ENCODE measurements around the gene MAML1. TPM values are rescaled to one million over a fixed set of nuclear protein-coding genes. Genes with fewer than 3 reads are reported as not detected.

MAML1 gene
- total RNA-seq, 2 donors from 2014 or later: 28.4 to 33.2 TPM

GRCh38 chr5:179766726-179767455 is 34.3 kb downstream of the MAML1 start:
- ATAC-seq: no peak
- no peaks in the 10 kb centered on the region for H3K9me3 ChIP-seq (ENCODE audit: control insufficient read depth, low read length, poor library complexity, severe bottlenecking)
- DNase-seq: no peak
- peaks cover 17% of the 10 kb centered on the region for H3K4me1 Mint-ChIP-seq
- no peaks in the 10 kb centered on the region for H3K27me3 Mint-ChIP-seq
- no peak overlapping the region for H3K4me3 Mint-ChIP-seq
- no peaks in the 10 kb centered on the region for H3K36me3 Mint-ChIP-seq (ENCODE audit: low read depth)
- no peak overlapping the region for H3K27ac Mint-ChIP-seq

GRCh38 chr5:179767496-179768100 is 35.0 kb downstream of the MAML1 start:
- H3K9me3 ChIP-seq (ENCODE audit: control insufficient read depth, low read length, poor library complexity, severe bottlenecking): no peaks in the 10 kb centered on the region
- H3K27me3 Mint-ChIP-seq: no peaks in the 10 kb centered on the region
- DNase-seq: no peak
- peak overlapping the region; percentile 16 for H3K27ac Mint-ChIP-seq
- ATAC-seq: no peak
- H3K36me3 Mint-ChIP-seq (ENCODE audit: low read depth): no peaks in the 10 kb centered on the region
- peaks cover 10% of the 10 kb centered on the region for H3K4me1 Mint-ChIP-seq
- no peak overlapping the region for H3K4me3 Mint-ChIP-seq

- peaks cover 5% of the 10 kb centered on the region for H3K4me1 Mint-ChIP-seq
- H3K4me3 Mint-ChIP-seq: no peak overlapping the region
- no peaks in the 10 kb centered on the region for H3K9me3 ChIP-seq (ENCODE audit: control insufficient read depth, low read length, poor library complexity, severe bottlenecking)
- no peaks in the 10 kb centered on the region for H3K36me3 Mint-ChIP-seq (ENCODE audit: low read depth)
- ATAC-seq: no peak
- no peak for DNase-seq
- H3K27ac Mint-ChIP-seq: peak overlapping the region; percentile 16
- no peaks in the 10 kb centered on the region for H3K27me3 Mint-ChIP-seq
Measured at GRCh38 chr5:179768326-179769085, 35.9 kb downstream of the MAML1 start.

GRCh38 chr5:179769271-179769670 is 36.6 kb downstream of the MAML1 start:
- DNase-seq (no peak), ATAC-seq (no peak)
- Mint-ChIP-seq H3K4me1 (no peaks in the 10 kb centered on the region), H3K4me3 (no peak overlapping the region), H3K36me3 (ENCODE audit: low read depth) (no peaks in the 10 kb centered on the region), H3K27me3 (no peaks in the 10 kb centered on the region), H3K27ac (no peak overlapping the region)
- no peaks in the 10 kb centered on the region for H3K9me3 ChIP-seq (ENCODE audit: control insufficient read depth, low read length, poor library complexity, severe bottlenecking)

- H3K36me3 Mint-ChIP-seq (ENCODE audit: low read depth): no peaks in the 10 kb centered on the region
- no peaks in the 10 kb centered on the region for H3K9me3 ChIP-seq (ENCODE audit: control insufficient read depth, low read length, poor library complexity, severe bottlenecking)
- H3K4me3 Mint-ChIP-seq: no peak overlapping the region
- DNase-seq: no peak
- peaks cover 2% of the 10 kb centered on the region for H3K4me1 Mint-ChIP-seq
- H3K27ac Mint-ChIP-seq: no peak overlapping the region
- no peaks in the 10 kb centered on the region for H3K27me3 Mint-ChIP-seq
- ATAC-seq: no peak
Measured at GRCh38 chr5:179769796-179770195, 37.2 kb downstream of the MAML1 start.

GRCh38 chr5:179771311-179771895 is 38.8 kb downstream of the MAML1 start:
- no peak for ATAC-seq

GRCh38 chr5:179772351-179772750 is 39.7 kb downstream of the MAML1 start:
- Mint-ChIP-seq H3K36me3 (ENCODE audit: low read depth) (no peaks in the 10 kb centered on the region), H3K4me1 (peaks cover 2% of the 10 kb centered on the region), H3K27ac (peak overlapping the region; percentile 51), H3K27me3 (no peaks in the 10 kb centered on the region), H3K4me3 (no peak overlapping the region)
- no peak for DNase-seq
- no peaks in the 10 kb centered on the region for H3K9me3 ChIP-seq (ENCODE audit: control insufficient read depth, low read length, poor library complexity, severe bottlenecking)
- no peak for ATAC-seq

More at GRCh38 chr5:179771311-179771895, 38.8 kb downstream of the MAML1 start:
- peak overlapping the region; percentile 51 for H3K27ac Mint-ChIP-seq
- no peaks in the 10 kb centered on the region for H3K27me3 Mint-ChIP-seq
- no peak for DNase-seq
- H3K36me3 Mint-ChIP-seq (ENCODE audit: low read depth): no peaks in the 10 kb centered on the region
- no peak overlapping the region for H3K4me3 Mint-ChIP-seq
- no peaks in the 10 kb centered on the region for H3K9me3 ChIP-seq (ENCODE audit: control insufficient read depth, low read length, poor library complexity, severe bottlenecking)
- H3K4me1 Mint-ChIP-seq: peaks cover 2% of the 10 kb centered on the region

- Mint-ChIP-seq H3K36me3 (ENCODE audit: low read depth) (no peaks in the 10 kb centered on the region), H3K27me3 (no peaks in the 10 kb centered on the region), H3K27ac (peak overlapping the region; percentile 87), H3K4me1 (peaks cover 2% of the 10 kb centered on the region), H3K4me3 (peak overlapping the region; percentile 7)
- no peaks in the 10 kb centered on the region for H3K9me3 ChIP-seq (ENCODE audit: control insufficient read depth, low read length, poor library complexity, severe bottlenecking)
- no peak for DNase-seq
- no peak for ATAC-seq
Measured at GRCh38 chr5:179773686-179774040, 41.0 kb downstream of the MAML1 start.

GRCh38 chr5:179774442-179774841 is 41.8 kb downstream of the MAML1 start:
- no peaks in the 10 kb centered on the region for H3K9me3 ChIP-seq (ENCODE audit: control insufficient read depth, low read length, poor library complexity, severe bottlenecking)
- DNase-seq: no peak
- Mint-ChIP-seq H3K4me3 (no peak overlapping the region), H3K36me3 (ENCODE audit: low read depth) (no peaks in the 10 kb centered on the region), H3K27ac (no peak overlapping the region), H3K4me1 (peaks cover 2% of the 10 kb centered on the region), H3K27me3 (no peaks in the 10 kb centered on the region)
- no peak for ATAC-seq

- DNase-seq (no peak), ATAC-seq (no peak)
- H3K9me3 ChIP-seq (ENCODE audit: control insufficient read depth, low read length, poor library complexity, severe bottlenecking): no peaks in the 10 kb centered on the region
- peaks cover 2% of the 10 kb centered on the region for H3K36me3 Mint-ChIP-seq (ENCODE audit: low read depth)
- H3K27ac Mint-ChIP-seq: no peak overlapping the region
- no peak overlapping the region for H3K4me3 Mint-ChIP-seq
- H3K27me3 Mint-ChIP-seq: no peaks in the 10 kb centered on the region
- peaks cover 2% of the 10 kb centered on the region for H3K4me1 Mint-ChIP-seq
Measured at GRCh38 chr5:179776411-179776938, 43.9 kb downstream of the MAML1 start.

- Mint-ChIP-seq H3K27me3 (no peaks in the 10 kb centered on the region), H3K36me3 (ENCODE audit: low read depth) (peaks cover 2% of the 10 kb centered on the region), H3K4me3 (no peak overlapping the region), H3K4me1 (peaks cover 2% of the 10 kb centered on the region), H3K27ac (no peak overlapping the region)
- H3K9me3 ChIP-seq (ENCODE audit: control insufficient read depth, low read length, poor library complexity, severe bottlenecking): no peaks in the 10 kb centered on the region
- no peak for ATAC-seq
- DNase-seq: no peak
Measured at GRCh38 chr5:179777456-179777855, 44.8 kb downstream of the MAML1 start.

- H3K36me3 Mint-ChIP-seq (ENCODE audit: low read depth): peaks cover 2% of the 10 kb centered on the region
- DNase-seq (no peak), ATAC-seq (no peak)
- H3K4me3 Mint-ChIP-seq: no peak overlapping the region
- H3K27me3 Mint-ChIP-seq: no peaks in the 10 kb centered on the region
- H3K9me3 ChIP-seq (ENCODE audit: control insufficient read depth, low read length, poor library complexity, severe bottlenecking): no peaks in the 10 kb centered on the region
- H3K4me1 Mint-ChIP-seq: peaks cover 2% of the 10 kb centered on the region
- no peak overlapping the region for H3K27ac Mint-ChIP-seq
Measured at GRCh38 chr5:179777909-179778308, 45.3 kb downstream of the MAML1 start.

- no peak overlapping the region for H3K27ac Mint-ChIP-seq
- DNase-seq (no peak), ATAC-seq (no peak)
- peaks cover 2% of the 10 kb centered on the region for H3K36me3 Mint-ChIP-seq (ENCODE audit: low read depth)
- no peaks in the 10 kb centered on the region for H3K9me3 ChIP-seq (ENCODE audit: control insufficient read depth, low read length, poor library complexity, severe bottlenecking)
- no peaks in the 10 kb centered on the region for H3K27me3 Mint-ChIP-seq
- H3K4me3 Mint-ChIP-seq: no peak overlapping the region
- peaks cover 2% of the 10 kb centered on the region for H3K4me1 Mint-ChIP-seq
Measured at GRCh38 chr5:179778591-179778990, 46.0 kb downstream of the MAML1 start.
